HCT116 (cell line): ENCODE measurements around the gene CYB5R3. TPM values are rescaled to one million over a fixed set of nuclear protein-coding genes. Genes with fewer than 3 reads are reported as not detected.

Experiments used
- ATAC-seq: fragments of 200-7000 bp; cut with Tn5 transposase; 2 replicates; pipeline ENCODE4 v1.9.1; 2020; ENCODE audit warnings: mild to moderate bottlenecking, moderate library complexity
- BruUV-seq: library from RNA; stranded (reverse); fragments of 400-500 nt; replicated peaks from 2 replicates; lab custom pipeline; 2021; lab: Mats Ljungman, UMichigan
- CTCF ChIA-PET: fragments of 300-600 bp; sonication (Branson Sonifier 250); formaldehyde crosslinking; loops from one replicate; lab custom pipeline; 2021; ENCODE audit warnings: antibody characterized with exemption; lab: Charles Lee
- POLR2A ChIA-PET: fragments of 300-600, 350-600 bp; sonication (Branson Sonifier 250); formaldehyde crosslinking; loops from one replicate; lab custom pipeline; 2021; ENCODE audit warnings: antibody characterized with exemption; lab: Charles Lee
- RAD21 ChIA-PET, 2 experiments: fragments of 300-600 bp; sonication (Branson Sonifier 250); formaldehyde crosslinking; loops; one replicate each; lab custom pipeline; 2023; ENCODE audit warnings: low total read pairs in 2 of 2; ENCODE audit not compliant: uncharacterized antibody in 2 of 2, unreplicated experiment in 2 of 2, low non-redundant PET in 1 of 2; lab: Charles Lee
- DNase-seq: peaks from one replicate; pipeline ENCODE4 v3.0.0-alpha.2; 2010; ENCODE audit warnings: low read depth, low spot score
- H2AFZ ChIP-seq: fragments of 200-600 bp; shearing (Covaris generic), sonication (generic); 2 replicates; pipeline ENCODE4 v1.6.1; 2017; ENCODE audit warnings: low read depth, mixed run types, mixed read lengths, antibody characterized with exemption, low read length; ENCODE audit not compliant: poor library complexity, severe bottlenecking
- H3K27ac ChIP-seq: 2 replicates; pipeline ENCODE4 v1.5.1; 2012; ENCODE audit warnings: low read depth, low read length
- H3K27me3 ChIP-seq: fragments of 200-600 bp; sonication (generic); 2 replicates; pipeline ENCODE4 v1.6.1; 2016; ENCODE audit warnings: mixed run types, low read length, mixed read lengths; ENCODE audit not compliant: insufficient read depth
- H3K36me3 ChIP-seq, 2 experiments: fragments of 200-500 bp in 1 of 2; fragments of 200-600 bp in 1 of 2; sonication (Bioruptor generic) in 1 of 2; sonication (generic) in 1 of 2; 2 replicates each; pipeline versions ENCODE4 v1.5.1 to v1.6.1; 2014 to 2016; ENCODE audit warnings: low read length in 2 of 2, inconsistent platforms in 1 of 2, mixed read lengths in 1 of 2, mixed run types in 1 of 2; ENCODE audit not compliant: insufficient read depth in 2 of 2, control insufficient read depth in 1 of 2
- H3K4me1 ChIP-seq, 2 experiments: fragments of 200-600 bp in 1 of 2; sonication (generic) in 1 of 2; 2 replicates each; pipeline versions ENCODE4 v1.5.1 to v1.6.1; 2012 to 2017; ENCODE audit warnings: low read length in 2 of 2, inconsistent platforms in 1 of 2, mild to moderate bottlenecking in 1 of 2, mixed read lengths in 1 of 2, mixed run types in 1 of 2, moderate library complexity in 1 of 2; ENCODE audit not compliant: insufficient read depth in 2 of 2, control insufficient read depth in 1 of 2
- H3K4me2 ChIP-seq: fragments of 200-600 bp; sonication (generic); 2 replicates; pipeline ENCODE4 v1.6.1; 2017; ENCODE audit warnings: mixed run types, low read length, mixed read lengths
- H3K4me3 ChIP-seq, 2 experiments: fragments of 200-600 bp in 1 of 2; sonication (generic) in 1 of 2; replicated peaks in 1 of 2; 2 replicates each; pipeline ENCODE4 v1.5.1; 2011 to 2016; ENCODE audit warnings: low read length in 2 of 2, control low read depth in 1 of 2, low read depth in 1 of 2, mild to moderate bottlenecking in 1 of 2, mixed read lengths in 1 of 2, mixed run types in 1 of 2
- H3K79me2 ChIP-seq: fragments of 200-600 bp; sonication (generic); 2 replicates; pipeline ENCODE4 v1.6.1; 2017; ENCODE audit warnings: mild to moderate bottlenecking, mixed run types, low read length, moderate library complexity, mixed read lengths; ENCODE audit not compliant: insufficient read depth
- H3K9ac ChIP-seq: fragments of 200-600 bp; sonication (generic); 2 replicates; pipeline ENCODE4 v1.6.1; 2016; ENCODE audit warnings: low read length, mixed read lengths
- H3K9me2 ChIP-seq: fragments of 200-600 bp; sonication (generic), shearing (Covaris generic); 2 replicates; pipeline ENCODE4 v1.6.1; 2017; ENCODE audit warnings: mixed run types, mild to moderate bottlenecking, moderate library complexity; ENCODE audit not compliant: insufficient read depth
- H3K9me3 ChIP-seq, 2 experiments: fragments of 200-500 bp in 1 of 2; fragments of 200-600 bp in 1 of 2; sonication (Bioruptor generic) in 1 of 2; sonication (generic) in 1 of 2; 2 replicates each; pipeline ENCODE4 v1.6.1; 2014 to 2017; ENCODE audit warnings: low read length in 2 of 2, mixed read lengths in 2 of 2, inconsistent platforms in 1 of 2, low read depth in 1 of 2, mild to moderate bottlenecking in 1 of 2, mixed run types in 1 of 2, moderate library complexity in 1 of 2; ENCODE audit not compliant: control insufficient read depth in 1 of 2, insufficient read depth in 1 of 2
- H4K20me1 ChIP-seq: fragments of 200-600 bp; sonication (generic), shearing (Covaris generic); 2 replicates; pipeline ENCODE4 v1.6.1; 2017; ENCODE audit warnings: mixed run types, mild to moderate bottlenecking, moderate library complexity; ENCODE audit not compliant: insufficient read depth
- CEBPB ChIP-seq: IDR thresholded peaks from 2 replicates; pipeline ENCODE4 v1.6.1; 2012; ENCODE audit warnings: low read depth
- EGR1 ChIP-seq: IDR thresholded peaks from 2 replicates; pipeline ENCODE4 v1.6.1; 2012; ENCODE audit warnings: low read depth
- FOSL1 ChIP-seq: IDR thresholded peaks from 2 replicates; pipeline ENCODE4 v1.6.1; 2012; ENCODE audit warnings: low read depth
- MAX ChIP-seq: IDR thresholded peaks from 2 replicates; pipeline ENCODE4 v1.6.1; 2012
- POLR2A ChIP-seq: IDR thresholded peaks from 2 replicates; pipeline ENCODE4 v1.7.0; 2011; ENCODE audit warnings: borderline replicate concordance; ENCODE audit not compliant: insufficient read depth, insufficient read length; ENCODE audit errors: extremely low read depth
- RAD21 ChIP-seq: IDR thresholded peaks from 2 replicates; pipeline ENCODE4 v1.6.1; 2012; ENCODE audit warnings: low read depth, mild to moderate bottlenecking
- REST ChIP-seq: IDR thresholded peaks from 2 replicates; pipeline ENCODE4 v1.6.1; 2012; ENCODE audit warnings: low read depth
- SIN3A ChIP-seq: IDR thresholded peaks from 2 replicates; pipeline ENCODE4 v1.6.1; 2012; ENCODE audit warnings: low read depth
- SP1 ChIP-seq: IDR thresholded peaks from 2 replicates; pipeline ENCODE4 v1.6.1; 2012; ENCODE audit warnings: low read depth
- TCF7L2 ChIP-seq: IDR thresholded peaks from 2 replicates; pipeline ENCODE4 v1.7.0; 2011; ENCODE audit warnings: borderline replicate concordance, inconsistent platforms; ENCODE audit not compliant: insufficient read depth, insufficient read length; ENCODE audit errors: extremely low read depth
- YY1 ChIP-seq: IDR thresholded peaks from 2 replicates; pipeline ENCODE4 v1.6.1; 2011; ENCODE audit warnings: low read length, low read depth, moderate library complexity, mild to moderate bottlenecking; ENCODE audit not compliant: insufficient replicate concordance; ENCODE audit errors: extremely low read depth
- ZNF274 ChIP-seq: fragments of 200-500 bp; sonication (Bioruptor generic); IDR thresholded peaks from 2 replicates; pipeline ENCODE4 v1.6.1; 2014; ENCODE audit warnings: mild to moderate bottlenecking, low read depth, low read length, inconsistent platforms
- intact Hi-C: fragments of 100-400 bp; cut with micrococcal nuclease; formaldehyde crosslinking; loops from 2 replicates; pipeline ENCODE4 v1.10.0; 2022
- total RNA-seq: library from RNA; stranded (reverse); gene quantifications from one replicate; pipeline ENCODE4 v1.2.1, GENCODE V29; 2021; ENCODE audit not compliant: unreplicated experiment

CYB5R3 gene
- total RNA-seq, 1 experiment from 2014 or later = 127 TPM

GRCh38 chr22:42684462-42685195 lies 35.4 kb upstream of the CYB5R3 start:
- POLR2A ChIA-PET = no interaction called here
- no peak overlapping the region for H3K27ac ChIP-seq
- no peaks in the 10 kb centered on the region for H3K9me3 ChIP-seq
- peaks cover 39 to 46% of the 10 kb centered on the region in 2 experiments for H3K4me1 ChIP-seq
- H3K9ac ChIP-seq = no peak overlapping the region
- H3K27me3 ChIP-seq = no peaks in the 10 kb centered on the region
- TF ChIP-seq ZNF274 (no peak), YY1 (no peak), FOSL1 (no peak), RAD21 (no peak), SIN3A (no peak), TCF7L2 (no peak), EGR1 (no peak), POLR2A (no peak)
- TF ChIP-seq, all 23 proteins: peak for 0
- Histone ChIP-seq H4K20me1 (no peaks in the 10 kb centered on the region), H3K4me2 (no peak overlapping the region), H3K9me2 (no peaks in the 10 kb centered on the region), H3K36me3 (no peaks in the 10 kb centered on the region), H2AFZ (no peak overlapping the region), H3K79me2 (no peaks in the 10 kb centered on the region), H3K4me3 (no peak overlapping the region)
- intact Hi-C loops = no loop called here
- RAD21 ChIA-PET = no interaction called here
- no TSS peak for BruUV-seq
- DNase-seq = no peak
- ATAC-seq = no peak
- CTCF ChIA-PET = no interaction called here

- Histone ChIP-seq H3K27me3 (no peaks in the 10 kb centered on the region), H3K27ac (no peak overlapping the region), H3K79me2 (no peaks in the 10 kb centered on the region), H3K9me2 (no peaks in the 10 kb centered on the region), H3K9ac (no peak overlapping the region), H3K4me1 (peaks cover 35 to 42% of the 10 kb centered on the region in 2 experiments), H3K36me3 (no peaks in the 10 kb centered on the region), H2AFZ (no peak overlapping the region), H3K4me2 (no peak overlapping the region), H4K20me1 (no peaks in the 10 kb centered on the region), H3K9me3 (peaks cover 0 to 6% of the 10 kb centered on the region in 2 experiments; a peak in 1 of 4 replicates), H3K4me3 (no peak overlapping the region)
- TF ChIP-seq MAX (no peak), CEBPB (no peak), REST (no peak), SP1 (no peak), FOSL1 (no peak)
- CTCF ChIA-PET = no interaction called here
- RAD21 ChIA-PET = no interaction called here
- POLR2A ChIA-PET = interaction anchor here (1.1 kb wide), 1 partner anchor 68 kb away, joined by 3 read pairs; no protein-coding TSS in a partner anchor
- no peak for ATAC-seq
- intact Hi-C loops = no loop called here
- no peak for DNase-seq
- no TSS peak for BruUV-seq
These were observed 34.5 kb upstream of the CYB5R3 start for GRCh38 chr22:42683578-42684283.
